Measurements from ENCODE around the gene GPR148.

GPR148 gene

GRCh38 chr2:130769343-130769907 lies 40.6 kb downstream of the GPR148 start:
- H3K36me3 ChIP-seq (ENCODE audit: control insufficient read depth, insufficient read depth, low read length): no peaks in the 10 kb centered on the region
- no peaks in the 10 kb centered on the region; the same call in none of the 2 replicates for H3K27me3 ChIP-seq (replicated peaks; ENCODE audit: control insufficient read depth, insufficient read depth, low read length)
- H3K4me3 ChIP-seq (replicated peaks; ENCODE audit: low read depth, low read length): no peak overlapping the region
- TF ChIP-seq, protein P1, sequence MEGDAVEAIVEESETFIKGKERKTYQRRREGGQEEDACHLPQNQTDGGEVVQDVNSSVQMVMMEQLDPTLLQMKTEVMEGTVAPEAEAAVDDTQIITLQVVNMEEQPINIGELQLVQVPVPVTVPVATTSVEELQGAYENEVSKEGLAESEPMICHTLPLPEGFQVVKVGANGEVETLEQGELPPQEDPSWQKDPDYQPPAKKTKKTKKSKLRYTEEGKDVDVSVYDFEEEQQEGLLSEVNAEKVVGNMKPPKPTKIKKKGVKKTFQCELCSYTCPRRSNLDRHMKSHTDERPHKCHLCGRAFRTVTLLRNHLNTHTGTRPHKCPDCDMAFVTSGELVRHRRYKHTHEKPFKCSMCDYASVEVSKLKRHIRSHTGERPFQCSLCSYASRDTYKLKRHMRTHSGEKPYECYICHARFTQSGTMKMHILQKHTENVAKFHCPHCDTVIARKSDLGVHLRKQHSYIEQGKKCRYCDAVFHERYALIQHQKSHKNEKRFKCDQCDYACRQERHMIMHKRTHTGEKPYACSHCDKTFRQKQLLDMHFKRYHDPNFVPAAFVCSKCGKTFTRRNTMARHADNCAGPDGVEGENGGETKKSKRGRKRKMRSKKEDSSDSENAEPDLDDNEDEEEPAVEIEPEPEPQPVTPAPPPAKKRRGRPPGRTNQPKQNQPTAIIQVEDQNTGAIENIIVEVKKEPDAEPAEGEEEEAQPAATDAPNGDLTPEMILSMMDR (IDR thresholded peaks at IDR 0.05; ENCODE audit: insufficient read depth, low read length, poor library complexity, severe bottlenecking): no peak
- DNase-seq (ENCODE audit: extremely low read depth, insufficient read length): no peak

GRCh38 chr2:130776550-130776949 lies 47.7 kb downstream of the GPR148 start:
- Histone ChIP-seq H3K27me3 (replicated peaks; ENCODE audit: control insufficient read depth, insufficient read depth, low read length) (no peaks in the 10 kb centered on the region), H3K4me3 (replicated peaks; ENCODE audit: low read depth, low read length) (no peak overlapping the region), H3K36me3 (ENCODE audit: control insufficient read depth, insufficient read depth, low read length) (no peaks in the 10 kb centered on the region)
- TF ChIP-seq, protein P1 (IDR thresholded peaks at IDR 0.05; ENCODE audit: insufficient read depth, low read length, poor library complexity, severe bottlenecking): no peak
- DNase-seq (ENCODE audit: extremely low read depth, insufficient read length): no peak

DNA sequence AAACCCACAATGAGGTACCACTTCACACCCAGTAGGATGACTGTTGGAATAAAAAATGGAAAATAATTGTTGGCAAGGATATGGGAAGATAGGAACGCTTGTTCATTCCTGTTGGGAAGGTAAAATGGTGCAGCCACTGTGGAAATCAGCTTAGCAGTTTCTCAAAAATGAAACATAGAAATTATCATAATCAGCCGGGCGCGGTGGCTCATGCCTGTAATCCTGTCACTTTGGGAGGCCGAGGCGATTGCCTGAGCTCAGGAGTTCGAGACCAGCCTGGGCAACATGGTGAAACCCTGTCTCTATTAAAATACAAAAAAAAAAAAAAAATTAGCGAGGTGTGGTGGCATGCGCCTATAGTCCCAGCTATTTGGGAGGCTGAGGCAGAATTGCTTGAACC lies 49.9 kb downstream of the GPR148 start:
- H3K27me3 ChIP-seq (replicated peaks; ENCODE audit: control insufficient read depth, insufficient read depth, low read length): no peaks in the 10 kb centered on the region
- TF ChIP-seq, protein P1 (IDR thresholded peaks at IDR 0.05; ENCODE audit: insufficient read depth, low read length, poor library complexity, severe bottlenecking): no peak
- no peak overlapping the region for H3K4me3 ChIP-seq (replicated peaks; ENCODE audit: low read depth, low read length)
- no peaks in the 10 kb centered on the region for H3K36me3 ChIP-seq (ENCODE audit: control insufficient read depth, insufficient read depth, low read length)
- no peak for DNase-seq (ENCODE audit: extremely low read depth, insufficient read length)

Data from GM06990 (cell line).